GM18502 (cell line): ENCODE measurements around the gene EMC8.

Source experiments
- ATAC-seq: cut with Tn5 transposase; IDR thresholded peaks from one replicate; pipeline ENCODE4 v1.9.1; 2021; ENCODE audit warnings: mild to moderate bottlenecking; ENCODE audit not compliant: unreplicated experiment, poor library complexity

The EMC8 gene

GRCh38 chr16:85761861-85762260, 37.5 kb downstream of the EMC8 start:
- no peak for ATAC-seq

- no peak for ATAC-seq
Observed at GRCh38 chr16:85759631-85760419, 39.5 kb downstream of the EMC8 start.

- ATAC-seq, result no peak
Observed at GRCh38 chr16:85759136-85759535, 40.2 kb downstream of the EMC8 start.

GRCh38 chr16:85757341-85757822, 42.0 kb downstream of the EMC8 start:
- ATAC-seq, result peak; percentile 32

GRCh38 chr16:85755929-85756768, 43.2 kb downstream of the EMC8 start:
- ATAC-seq, result peak; percentile 55

- ATAC-seq, result no peak
Observed at GRCh38 chr16:85754413-85754812, 44.9 kb downstream of the EMC8 start.

GRCh38 chr16:85753976-85754375, 45.4 kb downstream of the EMC8 start:
- no peak for ATAC-seq

- no peak for ATAC-seq
Observed at GRCh38 chr16:85753559-85753958, 45.8 kb downstream of the EMC8 start.

- no peak for ATAC-seq
Observed at GRCh38 chr16:85752511-85753420, 46.6 kb downstream of the EMC8 start.

GRCh38 chr16:85751698-85752501, 47.4 kb downstream of the EMC8 start:
- no peak for ATAC-seq

GRCh38 chr16:85750827-85751697, 48.3 kb downstream of the EMC8 start, which contains the start of gene C16orf74:
C16orf74 (minus strand) TSS chr16:85751096; CDS start chr16:85735217, 15,879 bp downstream.
- ATAC-seq, result peak; percentile 50

- ATAC-seq, result peak; percentile 37
Observed at GRCh38 chr16:85750146-85750826, 49.1 kb downstream of the EMC8 start.

GRCh38 chr16:85749771-85750145, 49.6 kb downstream of the EMC8 start:
- ATAC-seq, result no peak

GRCh38 chr16:85746460-85747215, 52.7 kb downstream of the EMC8 start:
- no peak for ATAC-seq

GRCh38 chr16:85738923-85739715, 60.2 kb downstream of the EMC8 start:
- ATAC-seq, result no peak

GRCh38 chr16:85736921-85737320, 62.4 kb downstream of the EMC8 start:
- ATAC-seq, result no peak
